Germinal center (tissue), 1 donor: Measurements from ENCODE around the gene TTC28.
"Not testable (repeated sequence)": the region's sequence is repeated elsewhere in the genome, so short reads cannot be mapped to it uniquely, and the experiment has no call there.

ENCODE experiments used
- DNase-seq: peaks from one replicate; pipeline ENCODE4 v3.0.0; 2012; ENCODE audit warnings: mixed read lengths, low spot score

The TTC28 gene

DNA sequence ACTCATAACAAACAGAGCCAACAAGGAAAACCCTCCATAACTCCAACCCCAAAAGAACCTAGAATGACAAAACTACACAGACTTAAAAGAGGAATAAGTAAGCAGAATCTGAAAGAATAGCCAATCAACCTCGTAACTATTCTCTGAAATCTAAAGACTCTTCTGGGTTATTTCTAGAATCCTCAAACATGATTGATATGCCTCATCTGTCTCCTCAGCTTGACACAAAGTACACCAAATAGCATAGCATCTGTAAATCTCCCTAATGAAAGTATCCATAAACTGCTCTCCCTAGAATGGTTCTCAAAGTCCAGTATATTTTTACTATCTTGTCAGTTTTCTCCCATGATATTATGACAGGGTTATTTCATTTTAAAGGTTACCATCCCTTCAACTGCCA is 195.0 kb downstream of the TTC28 start:
- DNase-seq, result no peak

DNA sequence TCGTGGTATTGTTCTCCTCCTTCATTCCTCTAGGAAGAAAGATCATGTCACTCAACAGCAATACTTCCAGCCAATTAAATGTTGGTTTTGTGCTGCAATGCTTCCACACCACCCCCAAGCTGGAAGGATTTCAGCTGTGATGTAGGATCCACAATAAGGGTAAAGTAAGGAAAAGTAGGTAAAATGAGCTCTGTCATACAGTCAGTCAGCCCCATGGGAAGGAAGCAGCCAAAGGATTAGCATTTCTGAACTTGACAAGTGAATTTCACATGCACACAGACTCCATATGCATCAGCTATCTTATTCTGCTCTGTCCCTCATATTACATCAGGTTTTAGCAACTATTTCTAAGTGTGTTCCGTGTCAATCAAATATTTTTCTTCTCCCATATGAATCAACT is 197.9 kb downstream of the TTC28 start:
- DNase-seq, result no peak

DNA sequence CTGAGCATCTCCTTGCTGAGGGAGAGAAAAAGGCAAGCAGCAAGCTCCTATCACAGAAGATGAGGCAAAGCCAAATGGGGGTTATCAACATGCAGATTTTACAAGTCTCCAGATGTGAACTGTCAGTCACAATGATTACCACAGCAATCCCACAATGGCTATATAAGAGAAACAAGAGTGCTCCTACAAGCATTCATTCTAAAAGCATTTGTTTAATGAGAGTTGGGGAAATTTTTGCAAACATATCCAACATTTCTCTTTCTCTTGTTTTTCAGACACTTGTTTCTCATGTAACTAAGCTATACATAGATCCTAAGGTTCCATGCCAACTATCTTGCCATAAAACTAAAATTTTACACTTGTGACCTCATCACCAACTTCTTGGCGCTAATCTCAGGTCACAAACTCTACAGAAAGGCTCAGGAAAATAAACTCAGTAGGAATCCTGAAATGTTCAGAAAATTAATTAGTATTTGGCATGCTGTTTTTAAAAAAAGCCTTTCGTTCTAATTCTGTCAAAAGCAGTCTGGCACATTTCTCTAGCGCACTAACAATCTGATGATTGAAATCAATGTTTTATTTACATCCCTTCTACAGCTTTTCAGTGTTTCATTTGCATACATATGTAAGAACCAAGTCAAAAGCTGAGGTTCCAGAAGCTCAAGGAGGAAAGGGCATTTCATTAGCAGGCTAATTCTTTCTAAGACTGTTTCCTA is 199.5 kb downstream of the TTC28 start:
- DNase-seq, result no peak

- DNase-seq, result no peak
These were observed 201.1 kb downstream of the TTC28 start for GRCh38 chr22:28478564-28478963.

- no peak for DNase-seq
These were observed 202.1 kb downstream of the TTC28 start for GRCh38 chr22:28477556-28477955.

GRCh38 chr22:28474330-28474729 is 205.3 kb downstream of the TTC28 start:
- DNase-seq, result no peak

- DNase-seq, result no peak
These were observed 206.4 kb downstream of the TTC28 start for GRCh38 chr22:28473258-28473657.

DNA sequence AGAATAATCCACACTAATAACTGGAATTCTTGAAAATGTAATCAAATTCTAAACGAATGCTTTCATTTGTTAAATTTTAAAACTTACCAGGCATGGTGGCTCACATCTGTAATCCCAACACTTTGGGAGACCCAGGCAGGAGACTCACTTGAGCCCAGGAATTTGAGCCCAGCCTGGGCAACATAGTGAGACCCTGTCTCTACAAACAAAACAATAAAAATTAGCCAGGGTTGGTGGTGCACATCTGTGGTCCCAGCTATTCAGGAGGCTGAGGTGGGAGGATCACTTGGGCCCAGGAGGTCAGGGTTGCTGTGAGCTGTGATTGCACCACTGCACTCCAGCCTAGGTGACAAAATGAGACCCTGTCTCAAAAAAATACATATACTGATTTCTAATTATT is 212.6 kb downstream of the TTC28 start:
- DNase-seq, result not testable (repeated sequence)

GRCh38 chr22:28466399-28466798 is 213.2 kb downstream of the TTC28 start:
- no peak for DNase-seq

- no peak for DNase-seq
These were observed 213.8 kb downstream of the TTC28 start for GRCh38 chr22:28465841-28466240.

DNA sequence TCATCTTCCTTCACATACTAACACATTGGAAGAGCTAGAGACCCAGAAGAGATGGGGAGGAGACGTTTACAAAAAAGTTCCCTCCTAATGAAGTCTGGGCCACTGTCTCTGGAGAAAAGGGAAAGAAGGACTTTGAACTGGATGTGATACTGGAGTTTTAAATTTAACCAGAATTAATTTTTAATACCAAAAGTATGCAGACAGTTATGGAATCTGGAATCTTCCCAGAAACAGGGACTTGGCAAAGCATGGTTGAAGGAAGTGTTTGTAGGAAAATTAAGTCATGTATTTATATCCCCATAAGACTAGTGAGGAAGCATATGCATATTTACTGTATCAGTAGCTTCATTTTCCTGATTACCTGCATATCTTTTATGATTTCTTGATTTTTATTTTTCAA is 215.5 kb downstream of the TTC28 start:
- no peak for DNase-seq

- DNase-seq, result not testable (repeated sequence)
These were observed 216.2 kb downstream of the TTC28 start for GRCh38 chr22:28463408-28463807.

DNA sequence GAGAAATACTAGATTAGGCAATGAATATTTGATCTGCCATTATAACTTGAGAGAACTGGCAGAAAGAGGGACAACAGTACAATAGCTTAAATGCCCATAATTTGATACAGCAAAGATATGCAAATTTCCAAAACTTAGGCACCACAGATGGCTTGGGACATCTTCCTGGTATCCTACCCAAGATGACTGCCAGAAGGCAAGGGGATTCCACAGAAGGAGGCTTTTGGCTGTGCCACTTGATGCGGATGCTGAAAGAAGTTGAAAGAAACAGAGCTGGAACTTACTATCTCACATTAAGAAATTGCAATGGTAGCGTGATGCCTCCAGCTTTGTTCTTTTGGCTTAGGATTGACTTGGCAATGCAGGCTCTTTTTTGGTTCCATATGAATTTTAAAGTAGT is 216.7 kb downstream of the TTC28 start:
- DNase-seq, result no peak

GRCh38 chr22:28462041-28462440 is 217.6 kb downstream of the TTC28 start:
- DNase-seq, result no peak

DNA sequence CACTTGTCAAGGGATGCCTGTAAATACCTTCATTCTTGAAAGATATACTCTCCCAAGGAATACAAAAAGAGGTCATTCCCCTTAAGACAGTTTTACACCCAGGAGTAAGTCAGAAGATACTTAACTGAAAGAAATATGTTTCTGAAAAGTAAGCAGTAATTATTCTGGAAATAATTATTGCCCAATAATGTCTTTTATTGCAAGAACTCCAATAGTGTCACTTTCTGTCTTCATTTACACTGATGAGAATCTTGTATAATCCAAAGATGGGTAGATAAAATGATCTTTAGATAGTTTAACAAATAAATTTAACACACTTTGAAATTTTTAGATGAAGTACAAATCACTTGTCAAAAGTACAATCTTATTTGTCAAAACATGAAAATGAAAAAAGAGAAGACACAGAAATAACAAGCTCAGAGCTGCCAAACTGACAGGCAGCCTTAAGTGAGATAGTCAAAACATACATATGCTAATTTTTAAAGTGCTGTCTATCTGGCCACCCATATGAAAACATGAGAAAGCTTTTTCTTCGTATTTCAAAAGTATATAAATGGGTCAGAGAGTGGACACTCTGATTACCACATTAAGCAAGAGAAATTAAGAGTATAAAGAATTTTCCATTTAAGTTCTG is 225.1 kb downstream of the TTC28 start:
- DNase-seq, result no peak

DNA sequence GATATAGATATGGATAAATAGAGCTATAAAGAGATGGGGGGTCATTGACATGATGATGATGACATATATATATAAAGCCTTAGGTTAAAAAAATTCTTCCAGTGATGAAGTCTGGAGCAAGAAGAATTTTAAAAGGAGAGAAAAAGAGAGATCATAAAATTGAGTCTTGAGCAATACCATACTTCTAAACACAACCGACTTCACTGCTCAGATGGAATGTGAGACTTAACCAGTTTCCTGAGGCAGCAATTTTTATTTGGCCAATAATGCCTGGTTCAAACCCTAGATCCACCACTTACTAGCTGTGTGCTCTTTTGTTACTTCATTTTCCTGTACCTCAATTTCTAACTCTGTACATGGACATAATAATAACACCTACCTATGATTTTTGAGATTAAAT is 229.5 kb downstream of the TTC28 start:
- DNase-seq, result no peak

DNA sequence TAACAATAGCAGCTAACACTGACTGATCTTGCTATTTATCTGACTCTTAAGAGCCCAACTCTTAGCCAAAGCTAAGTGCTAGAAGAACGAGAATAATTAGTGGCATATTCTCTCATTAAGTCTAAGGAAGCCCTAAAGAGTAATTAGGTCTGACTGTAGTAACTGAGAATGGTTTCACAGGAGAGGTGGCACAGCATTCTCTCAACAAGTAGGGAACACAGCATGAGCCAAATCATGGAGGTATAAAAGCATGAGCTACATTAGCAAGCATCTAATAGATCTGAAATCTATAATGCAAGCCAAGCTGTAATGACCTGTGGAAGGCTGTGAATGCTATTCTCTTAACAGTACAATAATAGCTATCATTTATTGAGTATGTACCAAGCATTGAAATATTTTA is 230.6 kb downstream of the TTC28 start:
- no peak for DNase-seq

- no peak for DNase-seq
These were observed 231.0 kb downstream of the TTC28 start for GRCh38 chr22:28448625-28449024.

GRCh38 chr22:28444659-28445058 is 235.0 kb downstream of the TTC28 start:
- no peak for DNase-seq

DNA sequence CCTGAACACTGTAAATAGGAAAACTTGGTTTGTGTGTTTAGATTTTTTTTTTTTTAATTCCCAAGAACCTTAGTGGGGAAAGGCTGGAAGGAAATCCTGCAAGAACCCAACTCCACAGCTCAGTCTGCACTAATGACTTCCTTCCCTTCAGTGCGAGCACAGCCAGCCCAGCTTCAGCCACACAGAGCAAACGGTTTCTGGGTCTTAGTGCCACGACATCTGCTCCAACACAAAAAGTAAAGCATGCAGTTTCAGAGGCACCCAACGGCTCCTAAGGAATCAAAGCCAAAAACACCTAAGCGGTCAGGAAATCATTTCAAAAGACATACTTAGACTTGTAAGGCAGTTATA is 236.1 kb downstream of the TTC28 start:
- DNase-seq, result peak; percentile 9

DNA sequence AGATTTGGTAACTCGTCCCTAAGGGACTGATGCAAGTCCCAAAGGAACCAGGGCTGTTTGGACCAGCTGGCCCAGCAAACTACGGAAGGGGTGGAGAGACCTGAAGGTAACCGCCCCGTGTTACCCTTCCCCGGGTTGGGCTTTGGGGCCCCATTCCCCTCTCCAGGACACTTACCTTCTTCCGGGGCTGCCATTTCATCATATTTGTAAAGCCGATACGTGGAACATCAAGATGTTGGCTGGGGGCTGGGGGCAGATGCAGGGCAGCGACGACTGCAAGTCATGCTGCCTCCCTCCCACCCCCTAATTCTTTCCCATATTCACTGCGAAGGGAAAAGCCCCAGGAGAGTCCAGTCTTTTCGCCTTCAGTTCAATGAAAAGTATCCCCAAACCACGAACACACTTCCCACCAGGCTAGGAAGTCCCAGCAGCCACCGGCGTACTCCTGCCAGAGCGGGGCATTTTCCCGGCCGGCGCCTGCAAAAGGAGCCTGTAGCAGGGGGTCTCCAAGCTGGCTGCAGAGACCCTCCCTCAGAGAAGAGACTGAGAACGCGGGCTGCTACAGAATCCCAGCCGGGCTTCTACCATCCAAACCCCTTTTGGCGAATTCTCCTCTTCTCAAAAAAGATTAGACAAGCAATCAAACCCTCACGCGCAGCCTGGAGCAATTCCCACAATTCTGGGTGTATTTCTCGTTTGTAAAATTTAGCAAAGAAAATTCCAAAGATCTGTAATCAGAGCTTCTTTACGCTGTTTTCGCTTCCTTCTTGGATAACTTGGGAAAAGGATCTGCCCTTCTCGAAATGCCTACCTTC is 236.7 kb downstream of the TTC28 start:
- peak; percentile 25 for DNase-seq

GRCh38 chr22:28442264-28442710 is 237.4 kb downstream of the TTC28 start:
- DNase-seq, result peak; percentile 87

GRCh38 chr22:28441720-28442263 is 237.8 kb downstream of the TTC28 start:
- no peak for DNase-seq
